NCI-H774 (cell line): Measurements from ENCODE around the gene FLVCR1.

Source experiments
- DNase-seq: peaks from one replicate; lab custom pipeline; 2025; lab: John Stamatoyannopoulos, UW

Gene FLVCR1

GRCh38 chr1:212945463-212946160 is 87.5 kb downstream of the FLVCR1 start:
- DNase-seq, result no peak

DNA sequence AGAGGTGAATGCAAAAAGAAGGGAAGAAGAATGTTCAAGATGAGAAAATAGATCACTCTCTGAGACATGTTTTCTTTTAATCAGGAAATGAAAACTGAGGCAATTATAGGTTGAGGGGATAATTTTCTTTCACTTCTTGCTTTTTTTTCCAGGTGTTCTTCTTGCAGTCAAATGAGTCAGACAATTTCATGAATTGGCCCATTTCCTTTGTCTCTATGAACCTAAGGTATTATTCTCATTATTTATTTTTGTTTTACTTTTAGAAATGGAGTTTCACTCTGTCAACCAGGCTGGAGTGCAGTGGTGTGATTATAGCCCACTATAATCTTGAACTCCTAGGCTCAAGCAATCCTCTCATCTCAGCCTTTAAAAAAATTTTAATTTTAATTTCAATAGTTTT is 88.8 kb downstream of the FLVCR1 start:
- DNase-seq, result no peak
